SH-SY5Y (cell line): ENCODE results near the gene P3H2.

Experiments used
- GATA2 ChIP-seq: IDR thresholded peaks from 2 replicates; pipeline ENCODE4 v1.6.1; 2011; ENCODE audit warnings: mild to moderate bottlenecking, low read depth, low read length
- GATA3 ChIP-seq: IDR thresholded peaks from 2 replicates; pipeline ENCODE4 v1.6.1; 2011; ENCODE audit warnings: low read depth, mild to moderate bottlenecking, low read length, moderate library complexity

DNA sequence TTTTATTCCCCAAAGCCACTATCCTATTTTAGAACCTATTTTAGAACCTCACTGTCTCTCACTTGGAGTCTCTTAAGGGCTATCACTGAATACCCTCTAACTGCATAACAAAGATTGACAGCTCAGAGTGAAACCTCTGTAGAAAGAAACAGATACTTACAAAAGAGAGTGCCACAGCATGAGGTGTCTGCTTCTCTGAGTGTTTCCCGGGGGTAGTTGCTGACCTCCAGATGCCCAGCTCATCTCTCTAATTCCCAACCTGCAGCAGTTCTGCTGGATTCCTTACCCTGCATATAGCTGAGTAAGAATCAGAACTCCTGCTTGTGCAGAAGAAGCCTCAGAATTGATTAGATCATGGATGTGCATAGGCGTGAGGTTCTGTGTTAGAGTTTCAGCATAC is 34.5 kb downstream of the P3H2 start:
- TF ChIP-seq GATA3 (no peak), GATA2 (no peak)
